ENCODE data around the gene AURKA. TPM values are rescaled to one million over a fixed set of nuclear protein-coding genes. Genes with fewer than 3 reads are reported as not detected.

The AURKA gene
- polyA plus RNA-seq, 1 donor from 2014 or later, result 0.95 TPM

- Mint-ChIP-seq H3K4me1 (peaks cover 5 to 22% (median 18%) of the 10 kb centered on the region in 3 donors), H3K4me3 (peak overlapping the region in 2 of 4 donors; percentile 2 to 10), H3K36me3 (peaks cover 13% of the 10 kb centered on the region), H3K27me3 (no peaks in the 10 kb centered on the region), H3K27ac (no peak overlapping the region), H3K9me3 (no peaks in the 10 kb centered on the region)
Observed at GRCh38 chr20:56389807-56390206, 2.2 kb downstream of the AURKA start.

- Mint-ChIP-seq H3K9me3 (no peaks in the 10 kb centered on the region), H3K4me1 (peaks cover 5 to 22% (median 15%) of the 10 kb centered on the region in 3 donors), H3K27ac (no peak overlapping the region), H3K4me3 (no peak overlapping the region), H3K27me3 (no peaks in the 10 kb centered on the region), H3K36me3 (peaks cover 14% of the 10 kb centered on the region)
Observed at GRCh38 chr20:56388882-56389281, 3.1 kb downstream of the AURKA start.

- no peak overlapping the region for H3K27ac Mint-ChIP-seq
- peaks cover 0 to 9% (median 3%) of the 10 kb centered on the region in 3 donors for H3K4me1 Mint-ChIP-seq
Observed at GRCh38 chr20:56386219-56386618, 5.8 kb downstream of the AURKA start.

GRCh38 chr20:56385130-56385529 lies 6.9 kb downstream of the AURKA start:
- H3K36me3 Mint-ChIP-seq, result peaks cover 10% of the 10 kb centered on the region
- no peaks in the 10 kb centered on the region for H3K9me3 Mint-ChIP-seq

More at GRCh38 chr20:56386219-56386618, 5.8 kb downstream of the AURKA start:
- Mint-ChIP-seq H3K9me3 (no peaks in the 10 kb centered on the region), H3K36me3 (peaks cover 10% of the 10 kb centered on the region), H3K27me3 (no peaks in the 10 kb centered on the region), H3K4me3 (peak overlapping the region in 1 of 4 donors; percentile 25)

GRCh38 chr20:56383334-56383733 lies 8.7 kb downstream of the AURKA start:
- H3K9me3 Mint-ChIP-seq, result no peaks in the 10 kb centered on the region
- H3K36me3 Mint-ChIP-seq, result peaks cover 6% of the 10 kb centered on the region
- H3K27ac Mint-ChIP-seq, result no peak overlapping the region
- H3K4me1 Mint-ChIP-seq, result peaks cover 0 to 3% (median 0%) of the 10 kb centered on the region in 3 donors
- no peaks in the 10 kb centered on the region for H3K27me3 Mint-ChIP-seq
- H3K4me3 Mint-ChIP-seq, result no peak overlapping the region

More at GRCh38 chr20:56385130-56385529, 6.9 kb downstream of the AURKA start:
- Mint-ChIP-seq H3K27ac (no peak overlapping the region), H3K4me1 (peaks cover 0 to 7% (median 0%) of the 10 kb centered on the region in 3 donors), H3K4me3 (no peak overlapping the region), H3K27me3 (no peaks in the 10 kb centered on the region)

GRCh38 chr20:56382696-56383095 lies 9.3 kb downstream of the AURKA start:
- H3K4me1 Mint-ChIP-seq, result peaks cover 0 to 3% (median 0%) of the 10 kb centered on the region in 3 donors
- no peaks in the 10 kb centered on the region for H3K27me3 Mint-ChIP-seq
- H3K4me3 Mint-ChIP-seq, result no peak overlapping the region
- no peaks in the 10 kb centered on the region for H3K9me3 Mint-ChIP-seq
- H3K27ac Mint-ChIP-seq, result no peak overlapping the region
- H3K36me3 Mint-ChIP-seq, result peaks cover 6% of the 10 kb centered on the region

GRCh38 chr20:56381501-56381900 lies 10.5 kb downstream of the AURKA start:
- Mint-ChIP-seq H3K27ac (peak overlapping the region in 1 of 3 donors; percentile 82), H3K4me1 (peaks cover 0 to 3% (median 0%) of the 10 kb centered on the region in 3 donors), H3K27me3 (no peaks in the 10 kb centered on the region), H3K36me3 (peaks cover 4% of the 10 kb centered on the region), H3K4me3 (no peak overlapping the region), H3K9me3 (no peaks in the 10 kb centered on the region)

- Mint-ChIP-seq H3K4me3 (no peak overlapping the region), H3K4me1 (peaks cover 0 to 3% (median 0%) of the 10 kb centered on the region in 3 donors), H3K27ac (peak overlapping the region in 1 of 3 donors; percentile 39), H3K9me3 (no peaks in the 10 kb centered on the region), H3K36me3 (peaks cover 3% of the 10 kb centered on the region), H3K27me3 (no peaks in the 10 kb centered on the region)
Observed at GRCh38 chr20:56380375-56380774, 11.6 kb downstream of the AURKA start.

GRCh38 chr20:56378386-56378785 lies 13.6 kb downstream of the AURKA start:
- no peaks in the 10 kb centered on the region for H3K9me3 Mint-ChIP-seq
- H3K4me1 Mint-ChIP-seq, result peaks cover 0 to 3% (median 2%) of the 10 kb centered on the region in 3 donors
- H3K36me3 Mint-ChIP-seq, result no peaks in the 10 kb centered on the region
- no peaks in the 10 kb centered on the region for H3K27me3 Mint-ChIP-seq
- no peak overlapping the region for H3K27ac Mint-ChIP-seq
- no peak overlapping the region for H3K4me3 Mint-ChIP-seq

GRCh38 chr20:56376331-56376730 lies 15.7 kb downstream of the AURKA start:
- no peaks in the 10 kb centered on the region for H3K27me3 Mint-ChIP-seq
- H3K4me3 Mint-ChIP-seq, result peak overlapping the region in 1 of 4 donors; percentile 9
- peaks cover 0 to 4% (median 3%) of the 10 kb centered on the region in 3 donors for H3K4me1 Mint-ChIP-seq
- H3K36me3 Mint-ChIP-seq, result peaks cover 3% of the 10 kb centered on the region
- H3K9me3 Mint-ChIP-seq, result no peaks in the 10 kb centered on the region
- peak overlapping the region in 1 of 3 donors; percentile 25 for H3K27ac Mint-ChIP-seq

GRCh38 chr20:56373942-56374341 lies 18.1 kb downstream of the AURKA start:
- H3K27ac Mint-ChIP-seq, result no peak overlapping the region
- H3K36me3 Mint-ChIP-seq, result peaks cover 3% of the 10 kb centered on the region
- no peaks in the 10 kb centered on the region for H3K27me3 Mint-ChIP-seq
- no peak overlapping the region for H3K4me3 Mint-ChIP-seq
- H3K9me3 Mint-ChIP-seq, result no peaks in the 10 kb centered on the region
- peaks cover 0 to 4% (median 2%) of the 10 kb centered on the region in 3 donors for H3K4me1 Mint-ChIP-seq

GRCh38 chr20:56372850-56373249 lies 19.2 kb downstream of the AURKA start:
- no peak overlapping the region for H3K4me3 Mint-ChIP-seq

GRCh38 chr20:56371977-56372376 lies 20.0 kb downstream of the AURKA start:
- H3K4me3 Mint-ChIP-seq, result no peak overlapping the region
- H3K36me3 Mint-ChIP-seq, result peaks cover 3% of the 10 kb centered on the region
- no peaks in the 10 kb centered on the region for H3K9me3 Mint-ChIP-seq
- peaks cover 0 to 4% (median 0%) of the 10 kb centered on the region in 3 donors for H3K4me1 Mint-ChIP-seq
- H3K27me3 Mint-ChIP-seq, result no peaks in the 10 kb centered on the region
- no peak overlapping the region for H3K27ac Mint-ChIP-seq

More at GRCh38 chr20:56372850-56373249, 19.2 kb downstream of the AURKA start:
- no peak overlapping the region for H3K27ac Mint-ChIP-seq
- no peaks in the 10 kb centered on the region for H3K27me3 Mint-ChIP-seq
- peaks cover 3% of the 10 kb centered on the region for H3K36me3 Mint-ChIP-seq
- H3K9me3 Mint-ChIP-seq, result no peaks in the 10 kb centered on the region
- peaks cover 0 to 4% (median 0%) of the 10 kb centered on the region in 3 donors for H3K4me1 Mint-ChIP-seq

- no peaks in the 10 kb centered on the region for H3K27me3 Mint-ChIP-seq
- H3K27ac Mint-ChIP-seq, result no peak overlapping the region
- peaks cover 0 to 4% (median 0%) of the 10 kb centered on the region in 3 donors for H3K4me1 Mint-ChIP-seq
Observed at GRCh38 chr20:56369179-56369578, 22.8 kb downstream of the AURKA start.

GRCh38 chr20:56368351-56369134 lies 23.5 kb downstream of the AURKA start:
- H3K27ac Mint-ChIP-seq, result no peak overlapping the region

More at GRCh38 chr20:56369179-56369578, 22.8 kb downstream of the AURKA start:
- no peak overlapping the region for H3K4me3 Mint-ChIP-seq
- H3K36me3 Mint-ChIP-seq, result peaks cover 3% of the 10 kb centered on the region
- no peaks in the 10 kb centered on the region for H3K9me3 Mint-ChIP-seq

More at GRCh38 chr20:56368351-56369134, 23.5 kb downstream of the AURKA start:
- H3K4me1 Mint-ChIP-seq, result peaks cover 0 to 2% (median 0%) of the 10 kb centered on the region in 3 donors
- peaks cover 3% of the 10 kb centered on the region for H3K36me3 Mint-ChIP-seq
- no peaks in the 10 kb centered on the region for H3K9me3 Mint-ChIP-seq
- no peaks in the 10 kb centered on the region for H3K27me3 Mint-ChIP-seq
- H3K4me3 Mint-ChIP-seq, result no peak overlapping the region

Measured in IgD-negative memory B cell (primary cell).